Measurements from ENCODE around the gene RNASEL.
"Not testable (repeated sequence)": the region's sequence is repeated elsewhere in the genome, so short reads cannot be mapped to it uniquely, and the experiment has no call there.

RNASEL gene

GRCh38 chr1:182588500-182589396 is at the start of gene RNASEL:
RNASEL (minus strand) TSS chr1:182589256; CDS start chr1:182586806, 2,450 bp downstream.
- peak; percentile 82 for DNase-seq

- no peak for DNase-seq
Observed at GRCh38 chr1:182637769-182638168, 48.7 kb upstream of the RNASEL start.

- DNase-seq: no peak
Observed at GRCh38 chr1:182635871-182636270, 46.8 kb upstream of the RNASEL start.

DNA sequence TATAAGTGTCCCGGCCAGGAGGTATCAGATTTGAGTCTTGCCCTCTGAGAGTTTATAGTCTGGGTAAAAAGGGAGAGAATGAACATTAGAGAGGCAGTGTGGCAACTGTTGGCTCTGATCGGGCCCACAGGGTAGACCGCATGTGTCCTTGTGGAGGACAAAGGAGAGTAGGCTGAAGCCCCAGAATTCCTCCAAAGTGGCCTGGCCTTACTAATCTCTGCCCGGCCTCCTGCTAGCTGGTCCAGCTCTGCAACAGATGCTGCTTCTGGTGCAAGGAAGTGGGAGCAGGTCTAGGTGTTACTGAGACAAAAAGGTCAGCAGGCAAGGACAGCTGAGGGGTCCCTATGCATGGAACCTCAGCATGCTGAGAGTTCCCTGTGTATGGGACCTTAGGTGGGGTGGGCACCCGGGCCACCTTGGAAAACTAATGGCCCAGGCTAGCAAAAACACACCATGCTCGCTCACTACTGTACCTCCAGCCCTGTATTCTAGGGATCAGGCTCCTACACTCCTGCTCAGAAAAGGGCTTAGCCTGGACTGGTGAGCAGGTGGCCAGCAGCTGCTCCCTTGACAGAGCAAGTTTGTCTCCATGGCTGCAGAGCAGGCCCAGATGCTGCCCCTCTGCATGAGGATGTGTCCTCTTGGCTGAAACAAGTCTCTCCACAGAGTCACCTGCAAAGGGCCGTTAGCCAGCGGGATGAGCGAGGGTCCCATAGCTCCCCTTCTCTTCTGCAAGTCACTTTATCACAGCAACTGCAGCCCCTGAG is 45.4 kb upstream of the RNASEL start:
- DNase-seq: no peak

DNA sequence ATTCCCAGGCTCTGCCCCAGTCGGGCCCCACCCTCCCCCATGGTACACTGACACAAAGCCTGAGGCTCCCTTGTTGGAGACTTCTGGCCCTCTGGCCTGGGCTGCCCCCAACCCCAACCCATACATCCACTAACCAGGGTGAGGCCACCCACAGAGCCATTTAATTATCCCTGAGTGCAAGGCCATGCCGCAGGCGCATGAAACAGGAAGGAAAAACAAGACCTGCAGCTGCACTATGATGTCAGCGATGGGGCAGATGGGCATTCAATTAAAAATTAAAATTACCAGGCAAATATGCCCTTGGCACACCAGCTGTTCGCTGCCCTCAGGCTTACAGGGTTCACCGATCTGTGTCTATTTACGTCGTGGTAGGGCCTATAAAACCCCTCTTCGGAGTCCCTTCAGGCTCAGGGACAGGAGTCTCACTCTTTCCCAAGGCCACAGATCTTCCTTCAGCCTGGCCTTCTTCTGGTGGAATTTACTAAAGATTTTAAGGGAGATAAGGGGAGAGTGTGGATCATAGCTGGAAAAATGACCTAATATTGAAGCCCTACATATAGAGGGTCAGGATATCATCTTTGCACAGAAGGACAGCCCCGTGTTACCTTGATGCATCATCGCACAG is 44.7 kb upstream of the RNASEL start:
- no peak for DNase-seq

- no peak for DNase-seq
Observed at GRCh38 chr1:182633031-182633430, 44.0 kb upstream of the RNASEL start.

DNA sequence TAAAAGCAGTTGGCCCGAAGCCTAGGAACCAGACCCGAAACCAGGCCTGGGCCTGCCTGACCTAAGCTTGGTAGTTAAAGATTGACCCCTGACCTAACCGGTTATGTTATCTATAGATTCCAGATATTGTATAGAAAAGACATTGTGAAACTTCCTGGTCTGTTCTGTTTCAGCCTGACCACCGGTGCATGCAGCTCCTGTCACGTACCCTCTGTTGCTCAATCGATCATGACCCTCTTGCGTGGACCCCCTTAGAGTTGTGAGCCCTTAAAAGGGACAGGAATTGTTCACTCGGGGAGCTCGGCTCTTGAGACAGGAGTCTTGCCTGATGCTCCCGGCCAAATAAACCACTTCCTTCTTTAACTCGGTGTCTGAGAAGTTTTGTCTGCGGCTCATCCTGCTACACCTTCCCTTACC is 43.4 kb upstream of the RNASEL start:
- DNase-seq: not testable (repeated sequence)

DNA sequence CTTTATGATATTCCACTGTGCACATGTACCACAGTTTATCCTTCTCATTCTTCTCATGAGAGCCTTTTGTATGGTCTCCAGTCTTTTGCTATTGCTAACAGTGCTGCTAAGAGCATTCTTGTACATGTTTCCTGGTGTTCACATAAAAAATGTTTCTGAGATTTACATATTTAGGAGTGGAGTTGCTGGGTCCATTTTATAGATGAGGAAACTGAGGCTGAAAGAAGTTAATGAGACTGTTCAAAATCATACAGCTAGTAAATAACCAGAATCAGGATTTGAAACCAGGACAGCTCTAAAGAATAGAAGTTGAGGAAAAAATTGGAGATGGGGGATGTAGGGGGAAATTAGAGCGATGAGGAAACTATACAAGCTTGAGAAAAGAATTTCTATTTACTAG is 42.9 kb upstream of the RNASEL start:
- no peak for DNase-seq

- DNase-seq: no peak
Observed at GRCh38 chr1:182631053-182631677, 42.1 kb upstream of the RNASEL start.

- DNase-seq: no peak
Observed at GRCh38 chr1:182630586-182630985, 41.5 kb upstream of the RNASEL start.

DNA sequence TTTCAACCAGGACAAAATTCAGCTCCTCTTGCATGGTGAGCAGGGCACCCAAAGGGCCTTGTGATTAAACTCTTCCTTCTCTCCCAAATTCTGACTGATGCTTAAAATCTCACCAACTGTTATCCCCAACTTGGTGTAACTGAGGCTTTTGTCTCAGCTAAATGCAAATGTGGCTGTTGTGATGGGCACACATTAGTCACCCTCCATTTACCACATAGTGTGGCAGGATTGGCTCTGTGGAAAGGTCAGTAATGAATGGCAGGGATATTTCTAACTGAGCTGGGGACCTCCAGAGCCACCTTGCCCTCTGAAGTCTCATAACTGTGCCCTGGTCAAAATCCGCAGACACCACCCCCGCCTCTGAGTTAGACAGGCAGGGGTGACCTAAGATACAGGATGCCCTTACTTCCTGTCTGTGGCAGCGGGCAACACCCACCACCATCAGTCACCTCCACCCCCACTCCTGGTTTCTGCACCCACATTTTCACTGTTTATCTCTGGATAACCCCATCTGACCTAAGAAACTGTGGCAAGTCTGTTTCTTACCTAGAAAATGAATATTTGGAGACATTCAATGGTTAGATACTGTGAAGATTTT is 40.5 kb upstream of the RNASEL start:
- DNase-seq: no peak

DNA sequence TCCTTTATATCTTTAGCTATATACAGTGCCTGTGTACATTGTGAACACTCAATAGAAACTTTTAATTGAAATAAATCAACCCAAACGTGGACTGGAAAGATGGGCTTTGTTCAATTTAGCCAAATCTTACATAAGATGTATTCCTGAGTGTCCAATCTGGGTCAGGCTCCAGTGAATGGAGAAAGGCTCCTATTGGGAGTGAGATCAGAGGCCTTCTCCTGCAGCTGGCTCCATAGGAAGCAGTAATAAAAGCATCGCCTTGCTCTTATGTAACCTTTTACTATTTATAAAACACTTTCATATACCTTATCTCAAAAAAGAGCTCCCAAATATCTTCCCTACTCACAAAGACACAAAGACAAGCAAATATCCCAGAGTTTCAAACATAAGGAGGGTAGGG is 40.0 kb upstream of the RNASEL start:
- DNase-seq: no peak

GRCh38 chr1:182628657-182629056 is 39.6 kb upstream of the RNASEL start:
- DNase-seq: no peak

GRCh38 chr1:182627622-182628021 is 38.6 kb upstream of the RNASEL start:
- no peak for DNase-seq

DNA sequence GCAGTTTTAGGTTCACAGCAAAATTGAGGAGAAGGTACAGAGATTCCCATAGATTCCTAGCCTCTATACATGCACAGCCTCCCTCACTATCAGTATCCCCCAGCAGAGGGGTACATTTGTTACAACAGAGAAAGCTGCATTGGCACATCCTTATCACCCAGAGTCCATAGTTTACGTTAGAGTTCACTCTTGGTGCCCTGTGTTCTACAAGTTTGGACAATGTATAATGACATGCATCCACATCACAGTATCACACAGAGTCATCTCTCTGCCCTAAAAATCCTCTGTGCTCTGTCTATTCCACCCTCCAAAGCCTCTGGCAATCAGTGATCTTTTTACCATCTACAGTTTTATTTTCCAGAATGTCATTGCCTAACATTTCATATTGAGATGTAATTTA is 37.5 kb upstream of the RNASEL start:
- DNase-seq: no peak

DNA sequence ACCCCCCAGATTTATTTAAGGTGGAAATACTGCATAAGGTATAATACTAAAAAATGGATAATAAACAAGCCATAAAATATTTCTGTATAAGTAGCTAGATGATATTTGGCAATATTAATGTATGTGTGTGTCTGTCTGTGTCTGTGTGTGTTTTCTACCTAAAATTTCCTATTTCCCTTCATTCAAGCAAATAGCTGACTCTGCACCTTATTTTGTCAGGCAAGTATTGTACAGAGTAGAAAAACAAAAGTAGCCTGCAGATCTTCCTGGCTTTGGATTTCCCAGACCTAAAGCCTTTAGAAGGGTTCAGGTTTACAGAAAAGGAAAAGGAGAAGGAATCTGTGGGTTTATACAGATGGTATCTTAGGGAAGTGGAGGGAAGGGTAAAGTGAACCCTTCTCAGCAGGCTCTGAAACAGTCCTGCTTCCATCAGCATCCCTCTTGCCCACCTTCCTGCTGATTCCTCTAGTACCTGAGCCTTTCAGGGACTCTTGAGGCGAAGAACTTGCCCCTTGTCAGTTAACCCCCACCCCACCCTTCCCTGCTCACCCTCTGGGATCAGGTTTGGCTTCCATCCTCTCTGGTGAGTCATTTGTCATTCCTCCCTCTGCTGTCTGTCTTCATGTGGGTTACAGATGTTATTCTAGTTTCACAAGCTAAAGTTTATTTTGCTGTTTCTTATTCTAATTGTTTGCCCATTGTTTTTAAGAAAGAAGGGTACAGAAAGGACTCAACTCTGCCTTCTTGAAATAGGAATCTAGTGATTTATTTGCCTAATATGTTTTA is 36.9 kb upstream of the RNASEL start:
- no peak for DNase-seq

- DNase-seq: no peak
Observed at GRCh38 chr1:182625024-182625423, 36.0 kb upstream of the RNASEL start.

DNA sequence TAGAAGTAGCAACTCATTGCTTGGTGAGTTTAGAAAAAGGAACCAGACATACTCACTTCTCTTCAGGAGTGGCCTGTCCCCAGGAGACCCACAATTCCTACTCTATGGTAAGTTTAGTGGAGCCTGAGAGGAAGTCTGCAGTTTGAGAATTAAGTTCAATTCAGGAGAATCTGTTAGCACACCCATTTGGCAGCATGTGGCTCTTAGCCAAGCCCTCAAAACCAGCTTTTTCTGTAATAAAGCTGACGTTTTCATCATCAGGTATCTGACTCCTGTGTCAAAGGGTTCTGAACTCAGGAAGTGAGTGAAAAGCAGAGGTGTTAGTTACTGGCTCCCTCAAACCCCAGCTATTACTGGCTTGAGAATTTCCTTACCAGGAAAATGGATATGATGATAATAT is 35.5 kb upstream of the RNASEL start:
- DNase-seq: no peak

GRCh38 chr1:182622901-182623528 is 34.0 kb upstream of the RNASEL start:
- DNase-seq: no peak

DNA sequence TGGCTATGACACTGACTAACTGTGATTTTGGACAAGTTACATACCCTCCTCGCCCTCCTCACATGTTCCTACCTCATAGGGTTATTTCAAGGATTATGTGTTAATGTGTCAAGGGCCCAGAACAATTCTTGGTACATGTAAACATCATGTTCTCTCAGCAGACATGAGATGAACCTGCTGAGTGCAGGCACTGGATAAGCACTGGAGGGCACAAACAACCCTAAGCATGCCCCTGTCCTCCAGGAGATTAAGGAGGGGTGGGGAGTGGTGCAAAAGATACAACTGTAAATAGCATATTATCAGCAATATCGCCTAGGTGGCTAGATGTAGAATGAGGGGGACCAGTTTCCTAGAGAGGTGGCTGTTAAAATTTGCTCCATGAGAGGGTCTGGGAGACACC is 32.9 kb upstream of the RNASEL start:
- DNase-seq: no peak

DNA sequence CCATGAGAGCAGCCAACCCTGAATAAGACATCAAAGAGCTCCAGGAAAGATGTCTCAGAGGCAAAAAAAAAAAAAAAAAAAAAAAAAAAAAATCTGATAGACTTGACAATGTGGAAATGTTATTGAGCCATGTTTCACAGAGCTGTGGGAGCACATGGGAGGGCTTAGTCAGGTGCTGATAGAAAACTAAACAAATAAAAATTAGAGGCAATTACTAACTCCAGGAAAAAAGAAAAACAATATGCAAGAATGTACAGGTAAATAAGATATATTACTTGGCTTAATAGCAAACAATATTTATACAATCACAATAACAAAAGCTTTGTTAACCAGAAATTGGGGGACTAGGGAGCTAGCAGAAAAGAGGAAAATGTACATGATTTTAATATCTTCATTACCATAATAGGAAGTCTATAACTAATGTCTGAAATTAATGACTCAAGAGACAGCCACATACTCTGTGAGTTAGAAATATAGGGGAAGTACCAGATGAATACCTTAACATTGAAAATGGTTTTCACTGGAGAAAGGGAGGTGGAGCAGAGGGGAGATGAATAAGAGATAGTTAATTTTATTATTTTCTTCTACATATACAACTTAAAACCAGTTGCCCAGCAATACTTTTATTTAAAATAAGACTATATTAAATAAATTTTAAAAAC is 32.0 kb upstream of the RNASEL start:
- DNase-seq: no peak

Data from NCI-H226 (cell line).